Calu3 (cell line): ENCODE data around the gene GADD45G. TPM values are rescaled to one million over a fixed set of nuclear protein-coding genes. Genes with fewer than 3 reads are reported as not detected.

Source experiments
- BruUV-seq: library from RNA; stranded (reverse); fragments of 400-500 nt; replicated peaks from 2 replicates; lab custom pipeline; 2021; lab: Mats Ljungman, UMichigan
- CTCF ChIA-PET: fragments of 300-600 bp; sonication (Branson Sonifier 250); formaldehyde crosslinking; loops from one replicate; lab custom pipeline; 2022; ENCODE audit warnings: antibody characterized with exemption; lab: Charles Lee
- DNase-seq: peaks from one replicate; pipeline ENCODE4 v3.0.0; 2022
- H3K27ac Mint-ChIP-seq: one replicate; pipeline ENCODE4 v1.8.0; 2022; ENCODE audit warnings: mixed read lengths; ENCODE audit not compliant: unreplicated experiment
- H3K27me3 Mint-ChIP-seq: one replicate; pipeline ENCODE4 v1.8.0; 2022; ENCODE audit warnings: mixed read lengths; ENCODE audit not compliant: unreplicated experiment
- H3K36me3 Mint-ChIP-seq: one replicate; pipeline ENCODE4 v1.8.0; 2022; ENCODE audit warnings: mild to moderate bottlenecking, moderate library complexity, mixed read lengths; ENCODE audit not compliant: insufficient read depth, unreplicated experiment
- H3K4me1 Mint-ChIP-seq: one replicate; pipeline ENCODE4 v1.8.0; 2022; ENCODE audit warnings: mild to moderate bottlenecking, low read depth, mixed read lengths; ENCODE audit not compliant: unreplicated experiment
- H3K4me3 Mint-ChIP-seq: one replicate; pipeline ENCODE4 v1.8.0; 2022; ENCODE audit warnings: mild to moderate bottlenecking, low read depth, moderate library complexity, mixed read lengths; ENCODE audit not compliant: unreplicated experiment
- H3K9me3 Mint-ChIP-seq: one replicate; pipeline ENCODE4 v1.8.0; 2022; ENCODE audit warnings: low read depth, mixed read lengths; ENCODE audit not compliant: unreplicated experiment
- intact Hi-C: fragments of 100-400 bp; cut with micrococcal nuclease; formaldehyde crosslinking; loops from one replicate; pipeline ENCODE4 v1.10.0; 2022; ENCODE audit not compliant: unreplicated experiment
- total RNA-seq: library from RNA; stranded (reverse); gene quantifications from 2 replicates; pipeline ENCODE4 v1.2.3, GENCODE V29; 2022
- TF ChIP-seq, protein P1 (sequence below): fragments of 200-600 bp; IDR thresholded peaks from one replicate; pipeline ENCODE4 v1.8.0; 2022; ENCODE audit warnings: antibody characterized with exemption; ENCODE audit not compliant: unreplicated experiment

Gene GADD45G
- total RNA-seq, 1 experiment from 2014 or later = 1.7 TPM

DNA sequence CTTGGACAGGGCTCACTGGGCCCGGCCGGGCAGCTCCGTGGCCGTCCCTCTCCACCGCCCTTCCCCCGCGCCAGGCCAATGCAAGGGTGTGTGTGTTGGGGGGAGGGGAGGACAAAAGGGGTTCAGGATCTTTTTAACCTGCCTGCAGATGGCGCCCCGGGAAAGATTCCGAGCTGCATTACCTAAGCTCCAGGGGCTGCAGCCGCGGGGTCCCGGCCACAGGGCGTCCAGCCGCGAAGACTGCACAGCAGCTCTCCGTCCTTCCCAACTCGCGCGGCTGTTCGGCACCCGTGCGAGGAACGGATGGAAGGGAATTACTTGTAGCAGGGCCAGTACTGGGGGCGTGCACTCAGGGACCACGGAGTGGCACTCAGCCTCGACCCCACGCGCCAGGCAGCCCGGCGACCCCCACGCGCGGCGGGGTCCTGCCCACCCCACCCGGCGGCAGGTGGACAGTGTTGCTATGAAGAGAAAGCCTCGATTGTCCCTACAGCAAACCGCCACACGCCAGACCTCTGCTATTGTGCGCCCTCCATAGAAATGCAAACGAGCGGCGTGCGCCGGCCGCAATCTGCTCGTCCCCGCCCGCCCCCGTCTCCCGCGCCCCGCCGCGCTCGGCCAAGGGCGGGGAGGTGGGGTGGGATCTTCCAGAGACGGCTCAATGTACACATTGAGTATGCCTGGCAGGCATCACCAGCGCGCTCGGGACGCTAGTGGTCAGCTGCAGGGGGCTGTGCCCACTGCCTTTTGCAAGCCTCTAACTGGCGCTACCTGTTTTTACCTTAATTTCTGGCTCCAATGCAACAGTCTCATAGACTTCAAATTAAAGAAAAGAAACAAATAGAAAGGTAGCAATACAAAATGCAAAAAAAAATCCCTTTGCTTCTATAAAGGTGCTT lies 796 bp upstream of the GADD45G start:
- no peaks in the 10 kb centered on the region for H3K27me3 Mint-ChIP-seq
- CTCF ChIA-PET = interaction anchor here (0.6 to 2.5 kb wide), 10 partner anchors 10 to 502 kb away, joined by 3 to 30 read pairs (median 7); no protein-coding TSS in a partner anchor
- no TSS peak for BruUV-seq
- intact Hi-C loops = loop anchor here (1.0 to 10.0 kb wide), 5 partner anchors 131 to 1151 kb away; no protein-coding TSS in a partner anchor
- DNase-seq = peak; percentile 67
- peak overlapping the region; percentile 82 for H3K4me3 Mint-ChIP-seq
- TF ChIP-seq, protein P1, sequence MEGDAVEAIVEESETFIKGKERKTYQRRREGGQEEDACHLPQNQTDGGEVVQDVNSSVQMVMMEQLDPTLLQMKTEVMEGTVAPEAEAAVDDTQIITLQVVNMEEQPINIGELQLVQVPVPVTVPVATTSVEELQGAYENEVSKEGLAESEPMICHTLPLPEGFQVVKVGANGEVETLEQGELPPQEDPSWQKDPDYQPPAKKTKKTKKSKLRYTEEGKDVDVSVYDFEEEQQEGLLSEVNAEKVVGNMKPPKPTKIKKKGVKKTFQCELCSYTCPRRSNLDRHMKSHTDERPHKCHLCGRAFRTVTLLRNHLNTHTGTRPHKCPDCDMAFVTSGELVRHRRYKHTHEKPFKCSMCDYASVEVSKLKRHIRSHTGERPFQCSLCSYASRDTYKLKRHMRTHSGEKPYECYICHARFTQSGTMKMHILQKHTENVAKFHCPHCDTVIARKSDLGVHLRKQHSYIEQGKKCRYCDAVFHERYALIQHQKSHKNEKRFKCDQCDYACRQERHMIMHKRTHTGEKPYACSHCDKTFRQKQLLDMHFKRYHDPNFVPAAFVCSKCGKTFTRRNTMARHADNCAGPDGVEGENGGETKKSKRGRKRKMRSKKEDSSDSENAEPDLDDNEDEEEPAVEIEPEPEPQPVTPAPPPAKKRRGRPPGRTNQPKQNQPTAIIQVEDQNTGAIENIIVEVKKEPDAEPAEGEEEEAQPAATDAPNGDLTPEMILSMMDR = peak; percentile 44
- no peaks in the 10 kb centered on the region for H3K9me3 Mint-ChIP-seq
- H3K4me1 Mint-ChIP-seq = peaks cover 13% of the 10 kb centered on the region
- peaks cover 32% of the 10 kb centered on the region for H3K36me3 Mint-ChIP-seq
- H3K27ac Mint-ChIP-seq = no peak overlapping the region

DNA sequence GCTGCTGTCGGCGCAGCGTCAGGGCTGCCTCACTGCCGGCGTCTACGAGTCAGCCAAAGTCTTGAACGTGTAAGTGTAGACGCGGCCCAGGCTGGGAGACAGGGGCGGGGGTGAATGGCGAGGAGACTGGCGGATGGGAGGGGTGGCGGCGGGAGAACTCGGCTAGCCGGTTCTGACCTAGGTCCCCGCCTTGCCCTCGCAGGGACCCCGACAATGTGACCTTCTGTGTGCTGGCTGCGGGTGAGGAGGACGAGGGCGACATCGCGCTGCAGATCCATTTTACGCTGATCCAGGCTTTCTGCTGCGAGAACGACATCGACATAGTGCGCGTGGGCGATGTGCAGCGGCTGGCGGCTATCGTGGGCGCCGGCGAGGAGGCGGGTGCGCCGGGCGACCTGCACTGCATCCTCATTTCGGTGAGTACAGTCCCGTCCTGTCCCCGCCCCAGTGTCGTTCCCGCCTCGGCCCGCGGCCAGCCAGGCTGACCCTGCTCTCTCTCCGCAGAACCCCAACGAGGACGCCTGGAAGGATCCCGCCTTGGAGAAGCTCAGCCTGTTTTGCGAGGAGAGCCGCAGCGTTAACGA lies 745 bp downstream of the GADD45G start:
- BruUV-seq = no TSS peak
- CTCF ChIA-PET = interaction anchor here (0.7 to 1.1 kb wide), 2 partner anchors 439 to 787 kb away, joined by 3 read pairs; no protein-coding TSS in a partner anchor
- peak; percentile 41 for DNase-seq
- peaks cover 13% of the 10 kb centered on the region for H3K4me1 Mint-ChIP-seq
- intact Hi-C loops = loop anchor here (10.0 kb wide), 3 partner anchors 129 to 1149 kb away; no protein-coding TSS in a partner anchor
- TF ChIP-seq, protein P1 = no peak
- H3K36me3 Mint-ChIP-seq = peaks cover 32% of the 10 kb centered on the region
- H3K9me3 Mint-ChIP-seq = no peaks in the 10 kb centered on the region
- H3K27me3 Mint-ChIP-seq = peaks cover 10% of the 10 kb centered on the region
- peak overlapping the region; percentile 82 for H3K4me3 Mint-ChIP-seq
- H3K27ac Mint-ChIP-seq = peak overlapping the region; percentile 83

DNA sequence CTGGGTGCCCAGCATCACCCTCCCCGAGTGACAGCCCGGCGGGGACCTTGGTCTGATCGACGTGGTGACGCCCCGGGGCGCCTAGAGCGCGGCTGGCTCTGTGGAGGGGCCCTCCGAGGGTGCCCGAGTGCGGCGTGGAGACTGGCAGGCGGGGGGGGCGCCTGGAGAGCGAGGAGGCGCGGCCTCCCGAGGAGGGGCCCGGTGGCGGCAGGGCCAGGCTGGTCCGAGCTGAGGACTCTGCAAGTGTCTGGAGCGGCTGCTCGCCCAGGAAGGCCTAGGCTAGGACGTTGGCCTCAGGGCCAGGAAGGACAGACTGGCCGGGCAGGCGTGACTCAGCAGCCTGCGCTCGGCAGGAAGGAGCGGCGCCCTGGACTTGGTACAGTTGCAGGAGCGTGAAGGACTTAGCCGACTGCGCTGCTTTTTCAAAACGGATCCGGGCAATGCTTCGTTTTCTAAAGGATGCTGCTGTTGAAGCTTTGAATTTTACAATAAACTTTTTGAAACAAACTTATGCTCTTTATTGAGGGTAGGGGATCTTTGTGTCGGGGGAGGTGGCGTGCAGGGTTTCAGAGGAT lies 1.3 kb downstream of the GADD45G start:
- intact Hi-C loops = loop anchor here (10.0 kb wide), 3 partner anchors 129 to 1149 kb away; no protein-coding TSS in a partner anchor
- Mint-ChIP-seq H3K27me3 (peaks cover 16% of the 10 kb centered on the region), H3K9me3 (no peaks in the 10 kb centered on the region), H3K4me3 (peak overlapping the region; percentile 82), H3K4me1 (peaks cover 13% of the 10 kb centered on the region), H3K36me3 (peaks cover 32% of the 10 kb centered on the region), H3K27ac (peak overlapping the region; percentile 83)
- CTCF ChIA-PET = interaction anchor here (0.7 kb wide), 1 partner anchor 787 kb away, joined by 3 read pairs; no protein-coding TSS in a partner anchor
- TF ChIP-seq, protein P1 = no peak
- BruUV-seq = TSS peak; percentile 26
- peak; percentile 74 for DNase-seq

DNA sequence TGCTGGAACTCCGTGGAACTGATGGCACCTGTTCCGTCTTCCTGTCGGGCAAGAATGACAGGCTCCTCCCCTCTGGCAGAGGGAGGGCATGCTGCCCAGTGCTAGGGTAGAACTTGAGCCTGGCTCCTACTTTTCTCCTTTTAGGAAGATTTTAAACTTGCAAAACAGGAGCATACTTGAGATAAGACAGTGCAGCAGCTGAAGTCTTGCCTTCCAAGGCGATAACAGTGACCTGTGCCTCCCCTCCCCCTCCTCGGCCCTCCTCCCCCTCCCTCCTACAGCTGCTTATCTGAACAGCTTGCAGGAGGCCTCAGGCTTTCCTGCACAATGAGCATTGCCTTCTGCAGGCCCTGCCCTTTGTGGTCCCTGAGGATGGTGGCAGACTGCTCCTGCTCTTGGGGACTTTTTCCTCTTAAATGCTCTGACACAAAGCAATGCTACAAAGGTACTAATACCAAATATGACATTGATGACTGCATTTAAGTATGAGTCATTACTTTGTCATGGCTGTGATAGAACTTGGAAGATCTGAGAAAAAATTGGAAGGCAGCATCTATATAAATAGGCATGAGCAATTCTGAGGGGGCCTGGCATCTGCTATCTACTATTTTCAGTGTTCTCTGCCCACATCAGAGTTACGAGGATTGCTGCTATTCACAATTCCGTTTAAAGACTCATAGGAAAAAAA lies 2.0 kb downstream of the GADD45G start:
- peaks cover 32% of the 10 kb centered on the region for H3K36me3 Mint-ChIP-seq
- H3K4me3 Mint-ChIP-seq = peak overlapping the region; percentile 82
- BruUV-seq = no TSS peak
- TF ChIP-seq, protein P1 = no peak
- no peaks in the 10 kb centered on the region for H3K9me3 Mint-ChIP-seq
- intact Hi-C loops = loop anchor here (10.0 kb wide), 3 partner anchors 128 to 1148 kb away; no protein-coding TSS in a partner anchor
- H3K27me3 Mint-ChIP-seq = peaks cover 22% of the 10 kb centered on the region
- peaks cover 13% of the 10 kb centered on the region for H3K4me1 Mint-ChIP-seq
- CTCF ChIA-PET = interaction anchor here (0.6 kb wide), 1 partner anchor 1258 kb away, joined by 3 read pairs; no protein-coding TSS in a partner anchor
- peak overlapping the region; percentile 83 for H3K27ac Mint-ChIP-seq
- DNase-seq = peak; percentile 50
